OCI-LY7 (cell line): ENCODE measurements around the gene ZBTB16. TPM values are rescaled to one million over a fixed set of nuclear protein-coding genes. Genes with fewer than 3 reads are reported as not detected.

ENCODE experiments used
- BruUV-seq: library from RNA; stranded (reverse); fragments of 400-500 nt; replicated peaks from 2 replicates; lab custom pipeline; 2021; lab: Mats Ljungman, UMichigan
- CTCF ChIA-PET: fragments of 300-600 bp; sonication (Branson Sonifier 250); formaldehyde crosslinking; loops from one replicate; lab custom pipeline; 2022; ENCODE audit warnings: antibody characterized with exemption; ENCODE audit not compliant: unreplicated experiment; lab: Charles Lee
- POLR2A ChIA-PET: fragments of 300-600 bp; sonication (Branson Sonifier 250); formaldehyde crosslinking; loops from one replicate; lab custom pipeline; 2022; ENCODE audit warnings: antibody characterized with exemption; lab: Charles Lee
- DNase-seq: peaks from one replicate; pipeline ENCODE4 v3.0.0-alpha.2; 2015; ENCODE audit warnings: low spot score
- H2AFZ ChIP-seq: fragments of 200-600 bp; sonication (generic), shearing (Covaris generic); 2 replicates; pipeline ENCODE4 v1.6.1; 2014; ENCODE audit warnings: mild to moderate bottlenecking, antibody characterized with exemption, low read length, moderate library complexity
- H3K27ac ChIP-seq: fragments of 200-600 bp; sonication (generic); 2 replicates; pipeline ENCODE4 v1.5.1; 2014; ENCODE audit warnings: mixed run types, low read depth, mild to moderate bottlenecking, moderate library complexity, low read length, inconsistent platforms; ENCODE audit not compliant: poor library complexity, severe bottlenecking
- H3K36me3 ChIP-seq: fragments of 200-600 bp; sonication (generic); 2 replicates; pipeline ENCODE4 v1.6.1; 2014; ENCODE audit warnings: mild to moderate bottlenecking, antibody characterized with exemption, low read length, moderate library complexity, mixed read lengths; ENCODE audit not compliant: insufficient read depth
- H3K4me1 ChIP-seq: fragments of 200-600 bp; sonication (generic); 2 replicates; pipeline ENCODE4 v1.5.1; 2014; ENCODE audit warnings: mild to moderate bottlenecking, low read length; ENCODE audit not compliant: insufficient read depth, poor library complexity, severe bottlenecking
- H3K4me2 ChIP-seq: fragments of 200-600 bp; sonication (generic); 2 replicates; pipeline ENCODE4 v1.6.1; 2014; ENCODE audit warnings: mild to moderate bottlenecking, low read length
- H3K4me3 ChIP-seq: fragments of 200-600 bp; sonication (generic); 2 replicates; pipeline ENCODE4 v1.5.1; 2014; ENCODE audit warnings: mild to moderate bottlenecking, low read depth, low read length; ENCODE audit not compliant: poor library complexity, severe bottlenecking
- H3K79me2 ChIP-seq: fragments of 200-600 bp; sonication (generic); 2 replicates; pipeline ENCODE4 v1.6.1; 2016; ENCODE audit warnings: low read depth, mild to moderate bottlenecking, low read length, moderate library complexity, mixed read lengths; ENCODE audit not compliant: insufficient read depth
- H3K9me2 ChIP-seq: fragments of 200-600 bp; sonication (generic); 2 replicates; pipeline ENCODE4 v1.6.1; 2016; ENCODE audit warnings: mild to moderate bottlenecking, low read length, mixed read lengths; ENCODE audit not compliant: insufficient read depth
- H3K9me3 ChIP-seq: fragments of 200-600 bp; sonication (generic); 2 replicates; pipeline ENCODE4 v1.6.1; 2014; ENCODE audit warnings: mild to moderate bottlenecking, mixed run types, low read length, mixed read lengths
- H4K20me1 ChIP-seq: fragments of 200-600 bp; sonication (generic); 2 replicates; pipeline ENCODE4 v1.6.1; 2014; ENCODE audit warnings: mild to moderate bottlenecking, antibody characterized with exemption, low read length, moderate library complexity, mixed read lengths; ENCODE audit not compliant: insufficient read depth
- EZH2phosphoT487 ChIP-seq: fragments of 200-600 bp; sonication (generic); IDR thresholded peaks from 2 replicates; pipeline ENCODE4 v1.6.1; 2018; ENCODE audit warnings: low read depth, borderline replicate concordance, mild to moderate bottlenecking, mixed run types, antibody characterized with exemption, low read length, moderate library complexity, mixed read lengths
- intact Hi-C: fragments of 100-400 bp; cut with micrococcal nuclease; formaldehyde crosslinking; loops from one replicate; pipeline ENCODE4 v1.10.0; 2022; ENCODE audit not compliant: unreplicated experiment
- total RNA-seq, 2 experiments: library from RNA; depleted of rRNA in 1 of 2; stranded (reverse); fragments of >200 nt in 1 of 2; shearing (Covaris generic) in 1 of 2; gene quantifications; 2 replicates each; pipeline ENCODE4 v1.2.3, GENCODE V29; 2014 to 2022
- TF ChIP-seq, protein P1 (sequence below): fragments of 200-600 bp; sonication (generic); conservative IDR thresholded peaks from 2 replicates; pipeline ENCODE4 v1.5.1; 2014; ENCODE audit warnings: mild to moderate bottlenecking, antibody characterized with exemption, low read length, moderate library complexity, mixed read lengths

Gene ZBTB16
- total RNA-seq, 2 experiments from 2014 or later, result not detected

- Histone ChIP-seq H3K4me1 (peaks cover 42% of the 10 kb centered on the region), H3K9me2 (no peaks in the 10 kb centered on the region), H3K4me3 (peak overlapping the region; percentile 18), H3K27ac (no peak overlapping the region), H4K20me1 (no peaks in the 10 kb centered on the region), H2AFZ (peak overlapping the region; percentile 95), H3K36me3 (no peaks in the 10 kb centered on the region), H3K79me2 (no peaks in the 10 kb centered on the region), H3K4me2 (peak overlapping the region; percentile 55), H3K9me3 (no peaks in the 10 kb centered on the region)
- BruUV-seq, result no TSS peak
- intact Hi-C loops, result no loop called here
- TF ChIP-seq EZH2phosphoT487, result no peak
- TF ChIP-seq, protein P1, sequence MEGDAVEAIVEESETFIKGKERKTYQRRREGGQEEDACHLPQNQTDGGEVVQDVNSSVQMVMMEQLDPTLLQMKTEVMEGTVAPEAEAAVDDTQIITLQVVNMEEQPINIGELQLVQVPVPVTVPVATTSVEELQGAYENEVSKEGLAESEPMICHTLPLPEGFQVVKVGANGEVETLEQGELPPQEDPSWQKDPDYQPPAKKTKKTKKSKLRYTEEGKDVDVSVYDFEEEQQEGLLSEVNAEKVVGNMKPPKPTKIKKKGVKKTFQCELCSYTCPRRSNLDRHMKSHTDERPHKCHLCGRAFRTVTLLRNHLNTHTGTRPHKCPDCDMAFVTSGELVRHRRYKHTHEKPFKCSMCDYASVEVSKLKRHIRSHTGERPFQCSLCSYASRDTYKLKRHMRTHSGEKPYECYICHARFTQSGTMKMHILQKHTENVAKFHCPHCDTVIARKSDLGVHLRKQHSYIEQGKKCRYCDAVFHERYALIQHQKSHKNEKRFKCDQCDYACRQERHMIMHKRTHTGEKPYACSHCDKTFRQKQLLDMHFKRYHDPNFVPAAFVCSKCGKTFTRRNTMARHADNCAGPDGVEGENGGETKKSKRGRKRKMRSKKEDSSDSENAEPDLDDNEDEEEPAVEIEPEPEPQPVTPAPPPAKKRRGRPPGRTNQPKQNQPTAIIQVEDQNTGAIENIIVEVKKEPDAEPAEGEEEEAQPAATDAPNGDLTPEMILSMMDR, result no peak
- POLR2A ChIA-PET, result interaction anchor here (0.6 to 1.9 kb wide), 5 partner anchors 12 to 205 kb away, joined by 3 to 7 read pairs (median 3); no protein-coding TSS in a partner anchor
- CTCF ChIA-PET, result interaction anchor here (0.6 to 1.6 kb wide), 3 partner anchors 10 to 1898 kb away, joined by 3 read pairs; no protein-coding TSS in a partner anchor
- peak; percentile 19 for DNase-seq
These were observed 113.4 kb downstream of the ZBTB16 start for GRCh38 chr11:114172871-114173444.

- no TSS peak for BruUV-seq
These were observed 114.3 kb downstream of the ZBTB16 start for GRCh38 chr11:114173843-114174242.

More at GRCh38 chr11:114173843-114174242, 114.3 kb downstream of the ZBTB16 start:
- Histone ChIP-seq H3K4me2 (no peak overlapping the region), H3K9me2 (no peaks in the 10 kb centered on the region), H4K20me1 (no peaks in the 10 kb centered on the region), H3K36me3 (no peaks in the 10 kb centered on the region), H2AFZ (no peak overlapping the region), H3K79me2 (no peaks in the 10 kb centered on the region), H3K9me3 (no peaks in the 10 kb centered on the region), H3K4me3 (no peak overlapping the region), H3K4me1 (peaks cover 37% of the 10 kb centered on the region), H3K27ac (no peak overlapping the region)
- intact Hi-C loops, result no loop called here
- POLR2A ChIA-PET, result interaction anchor here (1.6 kb wide), 1 partner anchor 14 kb away, joined by 4 read pairs; no protein-coding TSS in a partner anchor
- no peak for DNase-seq
- CTCF ChIA-PET, result no interaction called here
- TF ChIP-seq, protein P1, result no peak
- no peak for TF ChIP-seq EZH2phosphoT487
